ENCODE results near the gene ADRA2B.

DNA sequence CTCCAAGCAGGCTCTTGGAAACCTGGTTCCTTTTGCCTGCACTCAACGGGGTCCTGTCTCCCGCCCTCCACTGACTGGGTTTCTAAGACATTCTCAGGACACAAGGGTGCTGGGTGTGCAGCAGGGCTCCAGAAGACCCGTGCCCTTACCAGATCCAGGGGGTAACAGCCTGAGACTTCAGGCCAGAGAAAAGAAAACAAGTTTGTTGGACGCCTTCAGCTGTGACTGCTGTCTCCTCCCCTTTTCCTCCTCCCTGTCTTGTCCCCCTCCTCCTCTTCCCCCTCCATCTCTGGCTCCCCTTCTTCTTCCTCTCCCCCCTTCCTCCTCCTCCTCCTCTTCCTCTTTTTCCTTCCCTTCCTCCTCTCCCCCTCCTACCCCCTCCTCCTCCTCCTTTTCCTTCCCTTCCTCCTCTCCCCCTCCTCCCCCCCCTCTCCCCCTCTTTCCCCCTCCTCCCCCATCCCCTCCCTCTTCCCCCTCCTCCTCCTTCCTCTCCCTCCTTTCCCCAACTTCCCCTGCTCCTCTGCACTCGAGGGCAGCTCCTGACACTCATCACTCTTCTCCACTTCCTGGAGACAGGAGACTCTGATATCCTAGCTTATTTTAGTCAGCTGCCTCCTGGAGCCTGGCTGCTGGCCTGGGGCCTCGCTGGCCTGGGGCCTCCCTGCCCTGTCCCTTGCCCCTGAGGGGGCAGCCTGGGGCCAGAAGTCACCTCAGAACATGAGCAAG lies 12.4 kb downstream of the ADRA2B start:
- TF ChIP-seq, protein P1, sequence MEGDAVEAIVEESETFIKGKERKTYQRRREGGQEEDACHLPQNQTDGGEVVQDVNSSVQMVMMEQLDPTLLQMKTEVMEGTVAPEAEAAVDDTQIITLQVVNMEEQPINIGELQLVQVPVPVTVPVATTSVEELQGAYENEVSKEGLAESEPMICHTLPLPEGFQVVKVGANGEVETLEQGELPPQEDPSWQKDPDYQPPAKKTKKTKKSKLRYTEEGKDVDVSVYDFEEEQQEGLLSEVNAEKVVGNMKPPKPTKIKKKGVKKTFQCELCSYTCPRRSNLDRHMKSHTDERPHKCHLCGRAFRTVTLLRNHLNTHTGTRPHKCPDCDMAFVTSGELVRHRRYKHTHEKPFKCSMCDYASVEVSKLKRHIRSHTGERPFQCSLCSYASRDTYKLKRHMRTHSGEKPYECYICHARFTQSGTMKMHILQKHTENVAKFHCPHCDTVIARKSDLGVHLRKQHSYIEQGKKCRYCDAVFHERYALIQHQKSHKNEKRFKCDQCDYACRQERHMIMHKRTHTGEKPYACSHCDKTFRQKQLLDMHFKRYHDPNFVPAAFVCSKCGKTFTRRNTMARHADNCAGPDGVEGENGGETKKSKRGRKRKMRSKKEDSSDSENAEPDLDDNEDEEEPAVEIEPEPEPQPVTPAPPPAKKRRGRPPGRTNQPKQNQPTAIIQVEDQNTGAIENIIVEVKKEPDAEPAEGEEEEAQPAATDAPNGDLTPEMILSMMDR (IDR thresholded peaks at IDR 0.05), result no peak
- TF ChIP-seq ZBTB21 (CRISPR knock-in tag; IDR thresholded peaks at IDR 0.05; ENCODE audit: borderline replicate concordance), result no peak
- TF ChIP-seq NFYB (CRISPR knock-in tag; conservative IDR thresholded peaks at IDR 0.05; ENCODE audit: low read depth), result no peak
- TF ChIP-seq, protein P2, sequence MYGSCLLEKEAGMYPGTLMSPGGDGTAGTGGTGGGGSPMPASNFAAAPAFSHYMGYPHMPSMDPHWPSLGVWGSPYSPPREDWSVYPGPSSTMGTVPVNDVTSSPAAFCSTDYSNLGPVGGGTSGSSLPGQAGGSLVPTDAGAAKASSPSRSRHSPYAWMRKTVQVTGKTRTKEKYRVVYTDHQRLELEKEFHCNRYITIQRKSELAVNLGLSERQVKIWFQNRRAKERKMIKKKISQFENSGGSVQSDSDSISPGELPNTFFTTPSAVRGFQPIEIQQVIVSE (CRISPR knock-in tag; IDR thresholded peaks at IDR 0.05; ENCODE audit: borderline replicate concordance), result no peak

Data from WTC11 (cell line).